Measurements from ENCODE around the gene MOCS2. TPM values are rescaled to one million over a fixed set of nuclear protein-coding genes. Genes with fewer than 3 reads are reported as not detected.

MOCS2 gene
- total and polyA plus RNA-seq, 2 experiments from 2014 or later = 45.8 to 54.9 TPM

DNA sequence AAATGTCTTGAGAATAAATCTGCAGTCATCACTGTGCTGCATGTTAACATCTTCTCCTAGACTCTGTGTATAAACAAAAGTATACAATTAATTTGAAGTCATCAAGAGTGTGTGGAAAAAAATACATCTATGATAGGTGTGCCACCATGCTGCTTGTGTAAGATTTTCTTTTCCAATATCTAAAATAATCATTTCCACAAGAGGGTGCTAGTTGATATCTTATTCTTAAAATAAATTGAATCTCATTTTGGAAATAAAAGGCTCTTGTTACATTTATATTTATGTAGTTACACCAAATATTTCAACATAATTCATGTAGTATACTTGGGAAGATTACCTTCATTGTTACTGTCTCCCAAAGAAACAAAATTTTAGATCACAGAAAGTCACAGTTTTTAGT is 14.1 kb upstream of the MOCS2 start:
- no peaks in the 10 kb centered on the region for H3K36me3 ChIP-seq (replicated peaks; ENCODE audit: insufficient read depth, low read depth)
- H3K9me3 ChIP-seq (ENCODE audit: low read depth) = no peaks in the 10 kb centered on the region
- DNase-seq (ENCODE audit: low spot score) = no peak
- H3K4me3 ChIP-seq = no peak overlapping the region
- H3K4me2 ChIP-seq = no peak overlapping the region
- no peaks in the 10 kb centered on the region for H4K20me1 ChIP-seq (ENCODE audit: insufficient read depth, poor library complexity, severe bottlenecking)
- no peaks in the 10 kb centered on the region for H3K79me2 ChIP-seq
- H2AFZ ChIP-seq = no peak overlapping the region
- H3K27me3 ChIP-seq = no peaks in the 10 kb centered on the region
- H3K9me2 ChIP-seq (replicated peaks; ENCODE audit: insufficient read depth) = no peaks in the 10 kb centered on the region
- H3K27ac ChIP-seq = no peak overlapping the region
- no peak for TF ChIP-seq EZH2phosphoT487 (IDR thresholded peaks at IDR 0.05; ENCODE audit: low read depth, severe bottlenecking, unreplicated experiment)
- TF ChIP-seq EZH2 (IDR thresholded peaks at IDR 0.05; ENCODE audit: borderline replicate concordance) = no peak
- TF ChIP-seq, protein P1, sequence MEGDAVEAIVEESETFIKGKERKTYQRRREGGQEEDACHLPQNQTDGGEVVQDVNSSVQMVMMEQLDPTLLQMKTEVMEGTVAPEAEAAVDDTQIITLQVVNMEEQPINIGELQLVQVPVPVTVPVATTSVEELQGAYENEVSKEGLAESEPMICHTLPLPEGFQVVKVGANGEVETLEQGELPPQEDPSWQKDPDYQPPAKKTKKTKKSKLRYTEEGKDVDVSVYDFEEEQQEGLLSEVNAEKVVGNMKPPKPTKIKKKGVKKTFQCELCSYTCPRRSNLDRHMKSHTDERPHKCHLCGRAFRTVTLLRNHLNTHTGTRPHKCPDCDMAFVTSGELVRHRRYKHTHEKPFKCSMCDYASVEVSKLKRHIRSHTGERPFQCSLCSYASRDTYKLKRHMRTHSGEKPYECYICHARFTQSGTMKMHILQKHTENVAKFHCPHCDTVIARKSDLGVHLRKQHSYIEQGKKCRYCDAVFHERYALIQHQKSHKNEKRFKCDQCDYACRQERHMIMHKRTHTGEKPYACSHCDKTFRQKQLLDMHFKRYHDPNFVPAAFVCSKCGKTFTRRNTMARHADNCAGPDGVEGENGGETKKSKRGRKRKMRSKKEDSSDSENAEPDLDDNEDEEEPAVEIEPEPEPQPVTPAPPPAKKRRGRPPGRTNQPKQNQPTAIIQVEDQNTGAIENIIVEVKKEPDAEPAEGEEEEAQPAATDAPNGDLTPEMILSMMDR (IDR thresholded peaks at IDR 0.05; ENCODE audit: poor library complexity) = peak; percentile 41
- H3K4me1 ChIP-seq (ENCODE audit: insufficient read depth) = no peaks in the 10 kb centered on the region

DNA sequence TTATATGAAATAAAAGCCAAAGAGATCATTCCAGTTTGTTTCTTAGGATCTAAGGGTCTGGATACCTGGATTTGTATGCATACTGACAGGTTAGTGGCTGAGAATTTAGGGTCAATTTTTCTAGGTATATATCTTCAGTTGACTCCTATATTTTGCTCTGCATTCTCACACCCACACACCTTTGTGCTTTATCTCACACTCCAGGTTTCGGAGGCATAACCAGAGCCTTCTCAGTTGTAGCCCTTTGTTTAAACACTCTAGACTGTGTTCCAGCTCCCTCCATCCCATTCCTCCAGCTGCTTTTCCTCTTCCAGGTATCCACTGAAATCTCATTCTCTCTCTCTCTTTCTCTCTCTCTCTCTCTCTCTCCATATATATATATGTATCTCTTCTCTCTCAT is 10.6 kb upstream of the MOCS2 start:
- Histone ChIP-seq H3K9me2 (replicated peaks; ENCODE audit: insufficient read depth) (no peaks in the 10 kb centered on the region), H4K20me1 (ENCODE audit: insufficient read depth, poor library complexity, severe bottlenecking) (no peaks in the 10 kb centered on the region), H3K36me3 (replicated peaks; ENCODE audit: insufficient read depth, low read depth) (no peaks in the 10 kb centered on the region), H3K4me2 (no peak overlapping the region), H2AFZ (no peak overlapping the region), H3K4me3 (no peak overlapping the region), H3K9me3 (ENCODE audit: low read depth) (no peaks in the 10 kb centered on the region), H3K79me2 (no peaks in the 10 kb centered on the region), H3K27me3 (no peaks in the 10 kb centered on the region), H3K27ac (no peak overlapping the region), H3K4me1 (ENCODE audit: insufficient read depth) (no peaks in the 10 kb centered on the region)
- DNase-seq (ENCODE audit: low spot score) = no peak
- no peak for TF ChIP-seq EZH2phosphoT487 (IDR thresholded peaks at IDR 0.05; ENCODE audit: low read depth, severe bottlenecking, unreplicated experiment)
- 91% methylated on average over 1 of the region's 1 CpG for WGBS (ENCODE audit: low lambda C conversion rate, missing lambda C conversion rate)

DNA sequence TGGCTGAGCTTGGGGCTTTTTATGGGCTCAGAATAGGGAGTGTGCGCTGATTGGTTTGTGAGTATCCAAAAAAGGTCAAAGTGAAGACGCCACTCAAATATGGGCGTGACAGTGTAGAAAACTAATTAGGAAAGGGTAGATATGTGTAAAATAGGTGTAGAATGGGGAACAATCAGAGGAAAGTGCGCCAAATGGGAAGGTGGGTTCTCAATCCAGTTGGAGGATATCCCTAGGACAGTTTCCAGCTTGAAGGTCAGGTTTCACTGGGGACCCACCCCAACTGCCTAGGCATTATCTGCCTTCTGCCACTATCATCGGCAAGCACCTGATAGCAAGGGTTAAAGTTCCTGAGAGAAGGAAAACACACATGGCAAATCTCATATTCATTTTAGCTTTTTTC is 9.3 kb upstream of the MOCS2 start:
- H3K79me2 ChIP-seq = no peaks in the 10 kb centered on the region
- no peaks in the 10 kb centered on the region for H4K20me1 ChIP-seq (ENCODE audit: insufficient read depth, poor library complexity, severe bottlenecking)
- no peak overlapping the region for H3K27ac ChIP-seq
- TF ChIP-seq EZH2 (IDR thresholded peaks at IDR 0.05; ENCODE audit: borderline replicate concordance) = no peak
- TF ChIP-seq, protein P1 (IDR thresholded peaks at IDR 0.05; ENCODE audit: poor library complexity) = no peak
- no peak for TF ChIP-seq EZH2phosphoT487 (IDR thresholded peaks at IDR 0.05; ENCODE audit: low read depth, severe bottlenecking, unreplicated experiment)
- no peaks in the 10 kb centered on the region for H3K27me3 ChIP-seq
- no peak overlapping the region for H3K4me3 ChIP-seq
- H3K9me3 ChIP-seq (ENCODE audit: low read depth) = no peaks in the 10 kb centered on the region
- H3K36me3 ChIP-seq (replicated peaks; ENCODE audit: insufficient read depth, low read depth) = no peaks in the 10 kb centered on the region
- H3K4me1 ChIP-seq (ENCODE audit: insufficient read depth) = no peaks in the 10 kb centered on the region
- H3K4me2 ChIP-seq = no peak overlapping the region
- no peaks in the 10 kb centered on the region for H3K9me2 ChIP-seq (replicated peaks; ENCODE audit: insufficient read depth)
- WGBS (ENCODE audit: low lambda C conversion rate, missing lambda C conversion rate) = 91% methylated on average over 5 of the region's 5 CpGs
- no peak overlapping the region for H2AFZ ChIP-seq
- DNase-seq (ENCODE audit: low spot score) = no peak

DNA sequence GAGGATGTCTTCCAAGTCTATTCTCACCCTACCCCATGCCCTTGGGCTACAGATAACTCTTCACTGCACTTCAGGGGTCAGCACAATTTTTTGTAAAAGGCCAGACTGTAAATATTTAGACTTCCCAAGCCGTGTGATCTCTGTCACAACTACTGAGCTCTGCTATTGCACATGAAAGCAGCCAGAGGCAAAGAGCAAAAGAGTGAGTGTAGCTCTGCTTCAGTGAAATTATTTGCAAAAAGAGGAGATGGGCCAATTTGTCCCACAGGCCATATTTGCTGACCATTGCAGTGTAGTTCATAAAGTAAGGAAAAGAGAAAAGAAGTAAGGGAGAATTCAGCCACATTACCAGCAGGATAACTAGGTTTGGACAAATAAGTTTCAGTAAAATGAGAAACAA is 7.0 kb upstream of the MOCS2 start:
- H4K20me1 ChIP-seq (ENCODE audit: insufficient read depth, poor library complexity, severe bottlenecking) = no peaks in the 10 kb centered on the region
- no peaks in the 10 kb centered on the region for H3K9me3 ChIP-seq (ENCODE audit: low read depth)
- H3K4me3 ChIP-seq = no peak overlapping the region
- H3K27me3 ChIP-seq = no peaks in the 10 kb centered on the region
- no peaks in the 10 kb centered on the region for H3K4me1 ChIP-seq (ENCODE audit: insufficient read depth)
- no peak overlapping the region for H3K4me2 ChIP-seq
- H3K36me3 ChIP-seq (replicated peaks; ENCODE audit: insufficient read depth, low read depth) = no peaks in the 10 kb centered on the region
- DNase-seq (ENCODE audit: low spot score) = no peak
- H2AFZ ChIP-seq = no peak overlapping the region
- no peaks in the 10 kb centered on the region for H3K9me2 ChIP-seq (replicated peaks; ENCODE audit: insufficient read depth)
- 24% methylated on average over 1 of the region's 1 CpG for WGBS (ENCODE audit: low lambda C conversion rate, missing lambda C conversion rate)
- no peaks in the 10 kb centered on the region for H3K79me2 ChIP-seq
- TF ChIP-seq, protein P1 (IDR thresholded peaks at IDR 0.05; ENCODE audit: poor library complexity) = no peak
- TF ChIP-seq EZH2 (IDR thresholded peaks at IDR 0.05; ENCODE audit: borderline replicate concordance) (no peak), EZH2phosphoT487 (IDR thresholded peaks at IDR 0.05; ENCODE audit: low read depth, severe bottlenecking, unreplicated experiment) (no peak)
- no peak overlapping the region for H3K27ac ChIP-seq

Measured in hepatocyte (in vitro differentiated cells).